ENCODE data around the gene LRRC7.

The LRRC7 gene

GRCh38 chr1:69567652-69568420 lies at the start of gene LRRC7:
Gene LRRC7 (plus strand): TSS chr1:69567922. CDS start chr1:69568640, 718 bp downstream.
- in situ Hi-C loops (cut with MboI; ENCODE audit: low sequenced_read_pairs): no loop called here

DNA sequence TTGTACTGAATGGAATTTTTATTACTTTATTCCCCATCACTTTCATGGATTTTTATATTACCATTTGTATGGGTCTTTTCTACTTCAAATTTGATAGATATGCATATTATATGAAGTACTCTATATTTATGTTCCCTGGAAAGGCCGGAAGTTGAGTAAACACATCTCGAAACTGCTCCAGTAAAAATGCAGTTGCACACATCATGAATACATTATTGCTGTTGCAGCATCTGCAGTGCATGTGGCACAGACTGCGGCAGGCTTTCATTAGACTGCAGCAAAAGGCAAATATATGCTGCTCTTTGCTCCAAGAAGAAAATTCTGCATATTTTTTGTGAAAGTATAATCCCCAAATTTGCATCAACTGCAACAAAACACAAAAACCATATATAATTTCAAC lies 48.7 kb upstream of the LRRC7 start:
- in situ Hi-C loops (cut with MboI; ENCODE audit: low sequenced_read_pairs): no loop called here

- in situ Hi-C loops (cut with MboI; ENCODE audit: low sequenced_read_pairs): no loop called here
Observed at GRCh38 chr1:69520326-69520725, 47.4 kb upstream of the LRRC7 start.

GRCh38 chr1:69523032-69523431 lies 44.7 kb upstream of the LRRC7 start:
- in situ Hi-C loops (cut with MboI; ENCODE audit: low sequenced_read_pairs): no loop called here

- in situ Hi-C loops (cut with MboI; ENCODE audit: low sequenced_read_pairs): no loop called here
Observed at GRCh38 chr1:69523461-69523860, 44.3 kb upstream of the LRRC7 start.

DNA sequence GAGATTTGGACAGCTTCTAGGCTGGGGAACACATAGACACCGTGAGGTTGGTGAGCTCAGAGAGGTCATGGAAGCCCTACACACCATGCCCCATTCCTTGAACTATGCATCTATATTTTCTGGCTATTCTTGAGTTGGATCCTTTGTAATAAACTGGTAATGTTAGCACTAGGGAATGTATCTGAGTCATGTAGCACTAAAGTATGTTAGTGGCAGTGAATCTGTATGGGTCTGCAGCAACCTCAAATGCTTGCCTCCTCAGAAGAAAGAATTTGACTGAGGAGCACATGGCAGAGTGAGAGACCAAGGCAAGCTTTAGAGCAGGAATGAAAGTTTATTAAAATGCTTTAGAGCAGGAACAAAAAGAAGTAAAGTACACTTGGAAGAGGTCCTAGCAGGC lies 43.7 kb upstream of the LRRC7 start:
- in situ Hi-C loops (cut with MboI; ENCODE audit: low sequenced_read_pairs): no loop called here

- in situ Hi-C loops (cut with MboI; ENCODE audit: low sequenced_read_pairs): no loop called here
Observed at GRCh38 chr1:69527273-69527672, 40.4 kb upstream of the LRRC7 start.

GRCh38 chr1:69528376-69528775 lies 39.3 kb upstream of the LRRC7 start:
- in situ Hi-C loops (cut with MboI; ENCODE audit: low sequenced_read_pairs): no loop called here

- in situ Hi-C loops (cut with MboI; ENCODE audit: low sequenced_read_pairs): no loop called here
Observed at GRCh38 chr1:69533343-69533742, 34.4 kb upstream of the LRRC7 start.

GRCh38 chr1:69534829-69535228 lies 32.9 kb upstream of the LRRC7 start:
- in situ Hi-C loops (cut with MboI; ENCODE audit: low sequenced_read_pairs): no loop called here

DNA sequence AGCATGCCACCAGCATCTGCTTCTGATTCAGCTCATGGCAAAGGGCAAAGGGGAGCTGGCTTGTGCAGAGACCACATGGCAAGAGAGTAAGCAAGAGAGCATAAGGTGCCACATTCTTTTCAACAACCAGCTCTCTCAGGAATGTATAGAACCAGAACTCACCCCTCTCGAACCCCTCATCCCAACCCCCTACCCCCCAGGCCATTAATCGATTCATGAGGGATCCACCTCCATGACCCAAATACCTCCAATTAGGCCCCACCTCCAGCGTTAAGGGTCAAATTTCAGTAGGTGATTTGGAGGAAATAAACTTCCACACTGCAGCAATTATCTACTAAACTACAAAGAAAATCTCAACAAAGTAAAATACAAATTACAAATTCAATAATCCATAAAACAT lies 32.2 kb upstream of the LRRC7 start:
- in situ Hi-C loops (cut with MboI; ENCODE audit: low sequenced_read_pairs): no loop called here

GRCh38 chr1:69540052-69540451 lies 27.7 kb upstream of the LRRC7 start:
- in situ Hi-C loops (cut with MboI; ENCODE audit: low sequenced_read_pairs): no loop called here

GRCh38 chr1:69551476-69552324 lies 16.0 kb upstream of the LRRC7 start:
- in situ Hi-C loops (cut with MboI; ENCODE audit: low sequenced_read_pairs): no loop called here

GRCh38 chr1:69553726-69554125 lies 14.0 kb upstream of the LRRC7 start:
- in situ Hi-C loops (cut with MboI; ENCODE audit: low sequenced_read_pairs): no loop called here

DNA sequence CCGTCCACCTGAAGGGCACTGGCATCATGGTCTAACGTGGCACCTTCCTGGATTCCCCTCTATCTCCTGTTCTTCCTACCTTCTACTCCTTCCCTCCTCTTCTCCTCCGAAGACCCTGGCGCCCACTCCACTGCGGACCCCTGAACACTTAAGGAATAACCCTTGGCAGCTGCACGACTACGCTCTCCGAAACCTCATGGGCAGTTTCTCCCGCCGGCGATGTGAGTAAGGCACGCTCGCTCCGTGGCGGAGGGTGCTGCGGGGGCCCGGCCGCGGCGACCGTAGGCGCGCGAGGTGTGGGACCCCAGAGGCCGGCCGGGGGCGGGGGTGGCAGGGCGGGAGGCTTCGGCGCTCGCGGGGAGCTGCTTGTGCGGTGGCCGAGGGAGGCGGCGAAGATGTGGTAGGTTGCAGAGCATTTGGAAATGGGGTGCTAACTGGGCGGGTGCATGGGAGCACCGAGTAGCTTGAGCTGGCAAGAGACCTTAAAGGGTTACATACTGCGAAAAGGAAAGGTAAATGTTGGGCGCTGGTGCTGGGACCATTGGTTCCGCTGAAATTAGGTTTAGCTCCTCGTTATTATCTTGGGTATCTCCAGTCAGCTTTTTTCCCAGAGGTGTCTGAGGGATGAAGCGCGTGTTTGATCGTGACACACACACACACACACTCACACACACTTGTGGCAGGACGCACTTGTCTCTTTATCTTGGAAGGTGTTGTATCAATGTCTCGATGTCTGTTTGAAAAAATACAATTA lies 876 bp downstream of the LRRC7 start:
- in situ Hi-C loops (cut with MboI; ENCODE audit: low sequenced_read_pairs): no loop called here

GRCh38 chr1:69569175-69569541 lies 1.4 kb downstream of the LRRC7 start:
- in situ Hi-C loops (cut with MboI; ENCODE audit: low sequenced_read_pairs): no loop called here

DNA sequence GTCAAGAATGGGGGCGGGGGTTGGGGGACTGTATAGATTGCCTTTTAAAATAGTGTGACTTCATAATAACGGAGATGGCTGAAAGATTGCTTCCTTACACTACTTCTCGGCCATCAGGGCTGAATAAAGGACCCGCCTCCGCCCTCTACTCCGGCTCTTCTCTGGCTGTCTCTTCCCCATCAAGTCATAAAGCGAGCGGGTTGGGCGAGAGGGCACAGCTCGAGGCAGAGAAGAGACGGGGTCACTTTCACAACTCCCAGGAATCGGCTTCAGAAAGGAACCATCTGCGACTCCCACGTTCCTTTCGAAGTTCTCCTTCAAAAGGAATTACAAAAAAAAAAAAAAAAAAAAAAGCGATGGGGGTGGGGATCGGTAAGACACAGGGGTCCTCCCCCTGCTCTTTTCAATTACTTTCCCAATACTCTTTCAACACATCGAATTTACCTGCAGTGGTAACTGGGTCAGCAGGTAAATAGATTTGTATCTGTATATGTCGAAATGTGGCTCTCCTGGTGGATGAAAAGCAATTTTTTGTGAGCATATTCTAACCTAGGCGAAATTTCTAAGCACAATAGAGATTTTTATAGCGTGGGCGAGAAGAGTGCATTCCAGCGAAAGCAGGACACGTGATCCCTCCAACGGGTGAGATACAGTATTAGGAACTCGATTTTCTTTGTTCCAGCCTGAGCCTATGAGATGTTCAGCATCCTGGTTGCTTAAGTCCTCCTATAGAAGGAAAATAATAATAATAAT lies 2.0 kb downstream of the LRRC7 start:
- in situ Hi-C loops (cut with MboI; ENCODE audit: low sequenced_read_pairs): no loop called here

DNA sequence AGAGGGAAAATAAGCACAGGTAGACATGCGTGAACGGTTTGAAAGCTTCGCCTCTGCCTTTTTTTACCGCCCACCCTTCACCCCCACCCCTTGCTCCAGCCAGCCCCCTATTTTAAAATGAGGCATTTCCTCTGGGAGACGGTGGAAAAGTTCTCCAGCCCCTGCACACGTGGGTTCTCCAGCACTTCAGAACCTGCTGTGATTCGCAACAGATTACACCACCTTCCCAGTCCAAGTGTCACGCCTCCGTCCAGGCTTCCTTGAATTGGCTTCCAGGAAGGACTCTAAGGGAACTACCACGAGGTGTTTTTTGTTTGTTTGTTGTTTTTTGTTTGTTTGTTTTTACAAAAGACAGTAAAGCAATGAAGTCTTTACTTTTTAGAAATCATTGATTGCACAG lies 2.6 kb downstream of the LRRC7 start:
- in situ Hi-C loops (cut with MboI; ENCODE audit: low sequenced_read_pairs): no loop called here

DNA sequence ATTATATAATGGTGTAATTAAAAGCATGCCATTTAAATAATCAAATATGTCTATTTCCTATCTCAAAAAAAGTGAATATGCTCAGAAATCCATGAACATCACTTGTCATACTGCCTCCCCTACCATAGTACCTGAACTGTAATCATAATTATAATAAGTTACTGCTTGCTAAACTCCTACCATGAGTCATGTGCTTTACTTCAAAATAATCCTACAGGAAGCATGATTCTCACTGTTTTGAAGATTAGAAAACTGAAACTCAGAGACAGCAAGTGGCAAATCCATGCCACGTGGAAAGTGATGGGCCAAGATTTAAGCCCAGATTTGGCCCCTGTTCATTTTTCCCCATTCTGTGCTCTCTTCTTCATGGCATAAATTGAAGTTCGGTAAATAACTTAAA lies 5.2 kb downstream of the LRRC7 start:
- in situ Hi-C loops (cut with MboI; ENCODE audit: low sequenced_read_pairs): no loop called here

GRCh38 chr1:69573911-69574310 lies 6.2 kb downstream of the LRRC7 start:
- in situ Hi-C loops (cut with MboI; ENCODE audit: low sequenced_read_pairs): no loop called here

- in situ Hi-C loops (cut with MboI; ENCODE audit: low sequenced_read_pairs): no loop called here
Observed at GRCh38 chr1:69585666-69586065, 17.9 kb downstream of the LRRC7 start.
